K562 (cell line): ENCODE results near the gene VWA3A.
"Not testable (repeated sequence)": the region's sequence is repeated elsewhere in the genome, so short reads cannot be mapped to it uniquely, and the experiment has no call there.

ENCODE experiments used
- BRF1 ChIP-seq: IDR thresholded peaks from 3 replicates; pipeline ENCODE4 v1.6.1; 2011; ENCODE audit warnings: borderline replicate concordance, mild to moderate bottlenecking; ENCODE audit not compliant: insufficient read length; ENCODE audit errors: extremely low read depth
- DPF2 ChIP-seq: fragments of 450-650 bp; IDR thresholded peaks from 2 replicates; pipeline ENCODE4 v1.6.1; 2016
- ZBTB1 ChIP-seq: sonication (generic); formaldehyde crosslinking; IDR thresholded peaks from 2 replicates; pipeline ENCODE4 v1.8.1; 2023; ENCODE audit warnings: missing genetic modification reagents, low read depth, mild to moderate bottlenecking, borderline replicate concordance
- TF ChIP-seq, protein P1 (sequence below): fragments of 200-800 bp; sonication (Bioruptor generic); IDR thresholded peaks from 2 replicates; pipeline ENCODE4 v1.6.1; 2017; ENCODE audit warnings: missing genetic modification characterization, missing compliant biosample characterization

DNA sequence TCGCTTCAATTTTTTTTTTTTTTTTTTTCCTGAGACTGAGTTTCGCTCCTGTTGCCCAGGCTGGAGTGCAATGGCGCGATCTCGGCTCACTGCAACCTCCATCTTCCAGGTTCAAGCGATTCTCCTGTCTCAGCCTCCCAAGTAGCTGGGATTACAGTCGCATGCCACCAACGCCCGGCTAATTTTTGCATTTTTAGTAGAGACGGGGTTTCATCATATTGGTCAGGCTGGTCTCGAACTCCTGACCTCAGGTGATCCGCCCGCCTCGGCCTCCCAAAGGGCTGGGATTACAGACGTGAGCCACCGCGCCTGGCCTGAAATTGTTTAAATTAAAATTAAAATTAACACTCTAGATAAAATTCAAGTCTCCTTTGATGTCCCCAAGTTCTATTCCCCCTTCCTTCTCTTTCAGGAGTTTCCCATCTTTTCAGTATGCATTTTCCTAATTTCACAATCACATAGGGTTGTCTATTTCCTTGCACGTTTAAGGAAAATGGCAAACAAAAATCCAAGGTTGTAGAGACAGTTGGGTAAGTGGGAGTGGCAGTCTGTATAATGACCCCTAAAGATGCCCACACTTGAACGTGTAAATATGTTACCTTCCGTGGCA, 104.3 kb downstream of the VWA3A start:
- TF ChIP-seq, protein P1, sequence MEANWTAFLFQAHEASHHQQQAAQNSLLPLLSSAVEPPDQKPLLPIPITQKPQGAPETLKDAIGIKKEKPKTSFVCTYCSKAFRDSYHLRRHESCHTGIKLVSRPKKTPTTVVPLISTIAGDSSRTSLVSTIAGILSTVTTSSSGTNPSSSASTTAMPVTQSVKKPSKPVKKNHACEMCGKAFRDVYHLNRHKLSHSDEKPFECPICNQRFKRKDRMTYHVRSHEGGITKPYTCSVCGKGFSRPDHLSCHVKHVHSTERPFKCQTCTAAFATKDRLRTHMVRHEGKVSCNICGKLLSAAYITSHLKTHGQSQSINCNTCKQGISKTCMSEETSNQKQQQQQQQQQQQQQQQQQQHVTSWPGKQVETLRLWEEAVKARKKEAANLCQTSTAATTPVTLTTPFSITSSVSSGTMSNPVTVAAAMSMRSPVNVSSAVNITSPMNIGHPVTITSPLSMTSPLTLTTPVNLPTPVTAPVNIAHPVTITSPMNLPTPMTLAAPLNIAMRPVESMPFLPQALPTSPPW (CRISPR knock-in tag) = not testable (repeated sequence)
- TF ChIP-seq DPF2; BRF1; ZBTB1 (CRISPR knock-in tag): not testable (repeated sequence)
